Dendritic cell treated with granulocyte-macrophage colony-stimulating factor and Interleukin-4, amounts not matched to agents 40 ng/mL and 50 ng/mL, for 4 days (primary cell): ENCODE measurements around the gene TRIM27.

Source experiments
- H3K27ac Mint-ChIP-seq: one replicate; pipeline ENCODE4 v1.8.0; 2022; ENCODE audit warnings: mild to moderate bottlenecking, mixed read lengths
- H3K27me3 Mint-ChIP-seq: one replicate; pipeline ENCODE4 v1.8.0; 2022; ENCODE audit warnings: mild to moderate bottlenecking, mixed read lengths
- H3K36me3 Mint-ChIP-seq: one replicate; pipeline ENCODE4 v1.8.0; 2022; ENCODE audit warnings: low read depth, mixed read lengths
- H3K4me1 Mint-ChIP-seq: one replicate; pipeline ENCODE4 v1.8.0; 2022; ENCODE audit warnings: low read depth, mixed read lengths
- H3K4me3 Mint-ChIP-seq: one replicate; pipeline ENCODE4 v1.8.0; 2022; ENCODE audit warnings: mild to moderate bottlenecking, moderate library complexity, mixed read lengths
- H3K9me3 Mint-ChIP-seq: one replicate; pipeline ENCODE4 v1.8.0; 2022; ENCODE audit warnings: mixed read lengths
- intact Hi-C: fragments of 100-400 bp; cut with micrococcal nuclease; formaldehyde crosslinking; loops from one replicate; pipeline ENCODE4 v1.15.0; 2022

TRIM27 gene

GRCh38 chr6:28948782-28949486, 25.1 kb upstream of the TRIM27 start:
- H3K4me3 Mint-ChIP-seq = no peak overlapping the region
- H3K36me3 Mint-ChIP-seq = no peaks in the 10 kb centered on the region
- intact Hi-C loops = no loop called here
- H3K27me3 Mint-ChIP-seq = peaks cover 21% of the 10 kb centered on the region
- peaks cover 8% of the 10 kb centered on the region for H3K9me3 Mint-ChIP-seq
- H3K27ac Mint-ChIP-seq = no peak overlapping the region
- H3K4me1 Mint-ChIP-seq = peaks cover 26% of the 10 kb centered on the region

DNA sequence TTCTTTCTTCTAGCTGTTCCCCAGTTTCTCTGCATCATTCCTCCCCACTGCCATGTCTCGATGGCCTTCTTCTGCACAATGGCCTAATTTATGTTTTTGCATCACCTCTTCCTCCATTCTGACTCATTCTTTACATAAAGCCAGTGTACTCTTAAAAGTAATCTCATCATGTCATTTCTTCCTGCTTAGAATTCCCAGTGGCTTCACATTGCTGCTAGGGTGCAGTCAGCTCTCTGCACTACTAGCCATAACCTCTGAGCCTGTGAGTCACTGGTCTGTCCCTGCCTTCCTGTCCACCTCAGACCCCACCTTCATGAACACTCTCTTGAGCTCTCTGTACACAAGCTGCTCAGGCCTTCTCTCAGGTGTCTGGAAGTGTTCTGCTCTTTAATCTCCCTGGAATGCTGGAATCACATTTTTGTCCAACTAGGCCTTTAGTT, 24.1 kb upstream of the TRIM27 start:
- Mint-ChIP-seq H3K36me3 (no peaks in the 10 kb centered on the region), H3K9me3 (peaks cover 8% of the 10 kb centered on the region), H3K27ac (peak overlapping the region; percentile 3), H3K27me3 (peaks cover 14% of the 10 kb centered on the region), H3K4me1 (peaks cover 30% of the 10 kb centered on the region), H3K4me3 (no peak overlapping the region)
- intact Hi-C loops = no loop called here

DNA sequence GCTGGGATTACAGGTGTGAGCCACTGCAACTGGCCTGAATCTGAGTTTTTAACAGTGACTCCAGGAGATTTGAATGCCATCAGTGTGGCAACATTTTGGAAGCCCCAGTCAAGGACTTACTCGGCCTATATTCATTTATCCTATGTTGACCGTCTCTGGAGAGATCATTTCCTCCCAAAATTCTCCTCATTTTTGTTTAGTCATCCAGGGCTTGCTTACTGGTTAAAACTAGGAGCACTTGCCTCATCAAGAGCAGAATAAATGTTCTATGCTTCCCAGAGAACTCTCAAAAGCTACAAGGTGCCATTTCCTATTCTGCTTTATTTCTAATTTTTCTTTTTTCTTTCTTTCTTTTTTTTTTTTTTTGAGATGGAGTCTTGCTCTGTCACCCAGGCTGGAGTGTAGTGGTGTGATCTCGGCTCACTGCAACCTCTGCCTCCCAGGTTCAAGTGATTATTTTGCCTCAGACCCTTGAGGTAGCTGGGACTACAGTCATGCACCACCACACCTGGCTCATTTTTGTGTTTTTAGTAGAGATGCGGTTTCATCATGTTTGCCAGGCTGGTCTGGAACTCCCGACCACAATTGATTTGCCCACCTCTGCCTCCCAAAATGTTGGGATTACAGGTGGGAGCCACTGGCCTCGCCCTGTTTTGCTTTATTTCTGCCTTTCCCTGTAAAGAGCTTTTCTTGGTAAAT, 23.4 kb upstream of the TRIM27 start:
- Mint-ChIP-seq H3K4me3 (no peak overlapping the region), H3K36me3 (no peaks in the 10 kb centered on the region)
- intact Hi-C loops = no loop called here

DNA sequence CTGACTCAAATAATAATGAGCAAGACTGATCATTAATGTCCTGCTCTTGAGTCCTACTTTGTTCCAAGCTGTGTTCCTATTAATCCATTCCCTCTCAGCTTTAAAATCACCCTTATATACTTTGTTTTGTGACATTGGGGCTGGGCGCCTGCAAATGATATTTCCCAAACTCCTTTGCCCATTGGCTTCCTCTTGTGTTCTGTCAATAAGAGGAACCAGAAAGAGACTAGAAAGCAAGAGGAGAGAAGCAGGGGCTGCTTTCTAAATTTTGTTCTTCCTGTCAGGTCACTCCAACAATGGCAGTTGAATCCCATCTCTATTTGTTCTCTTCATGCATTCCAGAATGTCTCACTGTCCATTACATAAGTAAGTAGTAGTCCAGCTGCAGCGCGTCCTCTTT, 21.6 kb upstream of the TRIM27 start:
- intact Hi-C loops = no loop called here
- Mint-ChIP-seq H3K4me3 (no peak overlapping the region), H3K36me3 (no peaks in the 10 kb centered on the region), H3K4me1 (peaks cover 50% of the 10 kb centered on the region), H3K27ac (peak overlapping the region; percentile 86), H3K9me3 (peaks cover 8% of the 10 kb centered on the region), H3K27me3 (peaks cover 1% of the 10 kb centered on the region)

More for the DNA sequence above, 23.4 kb upstream of the TRIM27 start:
- Mint-ChIP-seq H3K27ac (no peak overlapping the region), H3K9me3 (peaks cover 8% of the 10 kb centered on the region), H3K4me1 (peaks cover 32% of the 10 kb centered on the region), H3K27me3 (peaks cover 10% of the 10 kb centered on the region)

- Mint-ChIP-seq H3K4me1 (peaks cover 56% of the 10 kb centered on the region), H3K27me3 (peaks cover 1% of the 10 kb centered on the region), H3K4me3 (peak overlapping the region; percentile 83), H3K36me3 (no peaks in the 10 kb centered on the region), H3K27ac (peak overlapping the region; percentile 86), H3K9me3 (peaks cover 6% of the 10 kb centered on the region)
- intact Hi-C loops = loop anchor here (1.0 kb wide), 1 partner anchor 20 kb away; no protein-coding TSS in a partner anchor
These were observed 20.7 kb upstream of the TRIM27 start for GRCh38 chr6:28944412-28944865.

DNA sequence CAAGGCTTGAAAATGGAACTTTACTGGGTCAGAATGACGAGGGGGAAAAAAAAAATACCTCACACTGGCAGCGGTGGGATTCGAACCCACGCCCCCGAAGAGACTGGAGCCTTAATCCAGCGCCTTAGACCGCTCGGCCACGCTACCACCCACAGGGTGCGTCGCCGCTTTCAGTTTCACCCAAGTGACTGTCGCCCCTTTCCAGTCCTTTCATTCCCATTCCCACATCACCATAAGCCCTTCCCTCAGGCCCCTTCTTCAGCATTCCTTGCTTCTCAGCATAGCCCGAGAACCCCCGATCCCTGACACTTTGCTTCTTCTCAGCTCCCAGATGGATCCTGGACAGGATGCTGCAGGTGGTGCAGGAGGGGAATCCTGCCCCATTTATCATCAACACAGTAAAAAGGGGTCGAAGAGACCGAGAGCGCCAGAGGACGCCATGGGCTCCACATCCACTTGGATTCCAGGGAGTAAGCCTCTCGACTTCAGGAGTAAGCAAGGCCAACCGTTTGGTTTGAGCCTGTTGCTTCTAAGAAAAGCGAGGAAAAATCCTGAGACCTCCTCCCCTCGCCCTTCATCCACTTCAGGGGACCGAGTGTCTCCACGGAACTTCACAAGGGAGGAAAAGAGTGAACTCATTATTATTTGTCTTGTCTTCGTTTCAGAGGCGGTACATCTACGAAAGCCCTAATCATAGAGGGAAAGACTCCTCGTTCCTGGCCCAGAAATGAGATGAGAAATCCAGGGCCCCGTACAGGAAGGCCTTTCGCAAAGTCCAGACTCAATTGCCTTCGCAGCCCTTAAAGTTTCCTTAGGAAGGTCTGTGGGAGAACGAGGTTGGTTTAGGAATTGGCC, 20.0 kb upstream of the TRIM27 start:
- Mint-ChIP-seq H3K4me3 (peak overlapping the region; percentile 83), H3K9me3 (no peaks in the 10 kb centered on the region), H3K4me1 (peaks cover 56% of the 10 kb centered on the region), H3K36me3 (no peaks in the 10 kb centered on the region), H3K27ac (peak overlapping the region; percentile 86), H3K27me3 (peaks cover 1% of the 10 kb centered on the region)
- intact Hi-C loops = loop anchor here (1.0 kb wide), 1 partner anchor 19 kb away; no protein-coding TSS in a partner anchor

DNA sequence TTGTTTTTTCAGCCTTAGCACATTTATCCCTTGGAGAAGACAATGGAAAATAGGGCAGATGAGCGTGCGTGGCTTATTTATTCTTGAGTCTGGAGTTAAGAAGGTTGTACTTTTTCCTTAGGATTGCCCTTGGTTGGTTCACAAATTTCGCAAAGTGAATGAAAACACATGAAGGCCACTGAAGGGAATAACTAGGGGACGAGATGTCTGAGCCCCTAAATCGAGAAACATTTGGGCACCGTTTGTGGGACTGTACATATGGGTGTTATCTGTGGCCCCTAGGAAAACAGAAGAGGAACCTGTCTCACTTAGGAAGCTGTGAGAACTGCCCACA, 19.4 kb upstream of the TRIM27 start:
- Mint-ChIP-seq H3K36me3 (no peaks in the 10 kb centered on the region), H3K9me3 (no peaks in the 10 kb centered on the region), H3K27ac (peak overlapping the region; percentile 86), H3K4me1 (peaks cover 56% of the 10 kb centered on the region), H3K4me3 (peak overlapping the region; percentile 83), H3K27me3 (peaks cover 1% of the 10 kb centered on the region)
- intact Hi-C loops = no loop called here

- Mint-ChIP-seq H3K27me3 (peaks cover 1% of the 10 kb centered on the region), H3K4me3 (peak overlapping the region; percentile 86), H3K36me3 (no peaks in the 10 kb centered on the region), H3K9me3 (no peaks in the 10 kb centered on the region), H3K4me1 (peaks cover 56% of the 10 kb centered on the region), H3K27ac (peak overlapping the region; percentile 75)
- intact Hi-C loops = loop anchor here (1.0 to 2.0 kb wide), 5 partner anchors 19 to 103 kb away; partner anchors contain the start of gene TRIM27
These were observed 18.1 kb upstream of the TRIM27 start for GRCh38 chr6:28941684-28942448.

GRCh38 chr6:28940858-28941683, 17.3 kb upstream of the TRIM27 start:
- no peaks in the 10 kb centered on the region for H3K9me3 Mint-ChIP-seq
- intact Hi-C loops = loop anchor here (1.0 to 2.0 kb wide), 6 partner anchors 18 to 102 kb away; partner anchors contain the start of gene TRIM27
- peak overlapping the region; percentile 86 for H3K4me3 Mint-ChIP-seq
- peaks cover 56% of the 10 kb centered on the region for H3K4me1 Mint-ChIP-seq
- H3K36me3 Mint-ChIP-seq = no peaks in the 10 kb centered on the region
- peaks cover 1% of the 10 kb centered on the region for H3K27me3 Mint-ChIP-seq
- H3K27ac Mint-ChIP-seq = peak overlapping the region; percentile 75

DNA sequence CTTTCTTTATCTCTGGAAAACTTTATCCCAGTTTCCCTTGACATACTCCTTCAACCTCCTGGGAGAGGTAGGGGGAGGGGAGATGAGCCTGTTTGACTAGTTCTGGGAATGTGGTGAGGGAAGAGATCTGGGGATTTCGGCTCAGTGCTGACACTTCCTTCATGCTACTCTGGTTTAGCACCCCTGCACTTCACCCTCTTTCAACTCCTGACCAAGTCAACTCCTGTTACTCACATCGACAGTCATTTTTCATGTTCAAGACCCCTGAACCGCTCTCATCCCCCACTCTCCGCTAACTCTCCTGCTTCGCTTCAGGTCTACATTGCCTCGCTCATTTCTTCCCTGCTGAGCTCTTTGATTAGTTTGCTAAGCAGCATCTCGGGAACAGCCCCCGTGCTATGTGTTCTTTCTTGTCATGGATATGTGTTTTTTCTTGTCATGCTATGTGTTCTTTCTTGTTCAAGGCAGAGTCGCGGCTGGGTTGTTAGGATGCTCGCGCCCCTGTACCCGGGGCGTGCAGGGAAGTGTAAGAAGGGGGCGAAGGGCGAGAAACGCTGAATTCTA, 16.6 kb upstream of the TRIM27 start:
- Mint-ChIP-seq H3K4me1 (peaks cover 51% of the 10 kb centered on the region), H3K27ac (peak overlapping the region; percentile 75), H3K4me3 (peak overlapping the region; percentile 86), H3K9me3 (no peaks in the 10 kb centered on the region), H3K36me3 (no peaks in the 10 kb centered on the region), H3K27me3 (peaks cover 1% of the 10 kb centered on the region)
- intact Hi-C loops = loop anchor here (1.0 to 2.0 kb wide), 4 partner anchors 18 to 76 kb away; partner anchors contain the start of gene TRIM27

DNA sequence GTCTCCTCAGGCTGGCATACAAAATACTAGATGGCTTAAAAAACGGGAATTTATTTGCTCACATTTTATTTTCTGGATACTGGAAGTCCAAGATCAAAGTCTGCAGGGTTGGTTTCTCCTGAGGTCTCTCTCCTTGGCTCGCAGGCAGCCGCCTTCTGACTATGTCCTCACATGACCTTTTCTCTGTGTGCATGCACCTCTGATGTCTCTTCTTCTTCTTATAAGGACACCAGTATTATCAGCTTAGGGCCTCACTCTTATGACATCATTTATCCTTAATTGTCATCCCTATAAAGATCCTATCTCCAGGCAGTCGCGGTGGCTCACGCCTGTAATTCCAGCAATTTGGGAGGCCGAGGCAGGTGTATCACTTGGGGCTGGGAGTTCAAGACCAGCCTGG, 9.3 kb upstream of the TRIM27 start:
- peaks cover 1% of the 10 kb centered on the region for H3K27me3 Mint-ChIP-seq
- no peak overlapping the region for H3K27ac Mint-ChIP-seq

GRCh38 chr6:28929887-28930620, 6.3 kb upstream of the TRIM27 start:
- peaks cover 13% of the 10 kb centered on the region for H3K4me1 Mint-ChIP-seq
- H3K36me3 Mint-ChIP-seq = no peaks in the 10 kb centered on the region
- intact Hi-C loops = loop anchor here (10.0 kb wide), 1 partner anchor 55 kb away; no protein-coding TSS in a partner anchor
- H3K27me3 Mint-ChIP-seq = peaks cover 1% of the 10 kb centered on the region
- no peak overlapping the region for H3K27ac Mint-ChIP-seq
- no peak overlapping the region for H3K4me3 Mint-ChIP-seq
- H3K9me3 Mint-ChIP-seq = no peaks in the 10 kb centered on the region

More for the DNA sequence above, 9.3 kb upstream of the TRIM27 start:
- intact Hi-C loops = no loop called here
- H3K36me3 Mint-ChIP-seq = no peaks in the 10 kb centered on the region
- no peaks in the 10 kb centered on the region for H3K9me3 Mint-ChIP-seq
- H3K4me1 Mint-ChIP-seq = peaks cover 13% of the 10 kb centered on the region
- no peak overlapping the region for H3K4me3 Mint-ChIP-seq
